ENCODE data around the gene PLAC1.

PLAC1 gene

GRCh38 chrX:134543288-134543687 is 115.0 kb downstream of the PLAC1 start:
- DNase-seq (ENCODE audit: low read depth in 2 of 2): no peak

- no peak for DNase-seq (ENCODE audit: low read depth in 2 of 2)
These were observed 115.8 kb downstream of the PLAC1 start for GRCh38 chrX:134542485-134542884.

- no peak for DNase-seq (ENCODE audit: low read depth in 2 of 2)
These were observed 116.4 kb downstream of the PLAC1 start for GRCh38 chrX:134541906-134542305.

- DNase-seq (ENCODE audit: low read depth in 2 of 2): no peak
These were observed 120.0 kb downstream of the PLAC1 start for GRCh38 chrX:134538316-134538715.

GRCh38 chrX:134537179-134537955 is 120.9 kb downstream of the PLAC1 start:
- DNase-seq (ENCODE audit: low read depth in 2 of 2): no peak

- no peak for DNase-seq (ENCODE audit: low read depth in 2 of 2)
These were observed 124.3 kb downstream of the PLAC1 start for GRCh38 chrX:134533952-134534351.

GRCh38 chrX:134533352-134533751 is 124.9 kb downstream of the PLAC1 start:
- DNase-seq (ENCODE audit: low read depth in 2 of 2): no peak

GRCh38 chrX:134530845-134531244 is 127.4 kb downstream of the PLAC1 start:
- DNase-seq (ENCODE audit: low read depth in 2 of 2): no peak

GRCh38 chrX:134529481-134529880 is 128.8 kb downstream of the PLAC1 start:
- no peak for DNase-seq (ENCODE audit: low read depth in 2 of 2)

GRCh38 chrX:134528960-134529359 is 129.3 kb downstream of the PLAC1 start:
- DNase-seq (ENCODE audit: low read depth in 2 of 2): no peak

GRCh38 chrX:134526399-134526798 is 131.9 kb downstream of the PLAC1 start:
- no peak for DNase-seq (ENCODE audit: low read depth in 2 of 2)

GRCh38 chrX:134525086-134525792 is 133.0 kb downstream of the PLAC1 start:
- DNase-seq (ENCODE audit: low read depth in 2 of 2): no peak

GRCh38 chrX:134524181-134524580 is 134.1 kb downstream of the PLAC1 start:
- no peak for DNase-seq (ENCODE audit: low read depth in 2 of 2)

GRCh38 chrX:134520860-134521390 is 137.3 kb downstream of the PLAC1 start:
- DNase-seq (ENCODE audit: low read depth in 2 of 2): no peak

Measured in stimulated activated CD4-positive, alpha-beta T cell treated with anti-CD3 and anti-CD28 coated beads, Interleukin-1b, Interleukin-23, amount 100 ng/mL, for 1 hour (primary cell).